K562 (cell line): Measurements from ENCODE around the gene SMCHD1. TPM values are rescaled to one million over a fixed set of nuclear protein-coding genes. Genes with fewer than 3 reads are reported as not detected.

Experiments used
- ATAC-seq: fragments of 200-7000 bp; cut with Tn5 transposase; 3 replicates; pipeline ENCODE4 v1.9.1; 2020; ENCODE audit warnings: moderate library complexity
- BruUV-seq: library from RNA; stranded (reverse); fragments of 400-500 nt; replicated peaks from 2 replicates; lab custom pipeline; 2021; lab: Mats Ljungman, UMichigan
- CTCF ChIA-PET: fragments of 300-600 bp; formaldehyde crosslinking; extraction: SDS; loops from one replicate; lab custom pipeline; 2021; ENCODE audit warnings: low intra/inter-chr PET ratio; lab: Yijun Ruan, JAX
- POLR2A ChIA-PET: fragments of 300-600, 350-650 bp; sonication (Branson Sonifier 250); formaldehyde crosslinking; extraction: SDS; loops from one replicate; lab custom pipeline; 2021; ENCODE audit warnings: antibody characterized with exemption, inconsistent platforms; lab: Yijun Ruan, JAX
- DNase-seq, 4 experiments: peaks; one replicate each; pipeline versions ENCODE4 v3.0.0 to v3.0.0-alpha.2; 2011 to 2018; ENCODE audit warnings: low spot score in 3 of 4, mixed read lengths in 3 of 4; ENCODE audit errors: extremely low read depth in 1 of 4
- FAIRE-seq: peaks from 2 replicates; lab custom pipeline; 2011; peaks lifted over from hg19 to GRCh38; lab: Jason Lieb, UNC
- H2AFZ ChIP-seq: 2 replicates; pipeline ENCODE4 v1.6.0; 2011; ENCODE audit warnings: low read depth, low read length, control low read depth, inconsistent platforms
- H3K27ac ChIP-seq: fragments of 200-600 bp; 3 replicates; pipeline ENCODE4 v1.8.0; 2011; ENCODE audit warnings: low read depth, mild to moderate bottlenecking, control low read depth, inconsistent platforms, low read length, moderate library complexity, mixed read lengths; ENCODE audit errors: extremely low read depth
- H3K27me3 ChIP-seq, 2 experiments: fragments of 300-600 bp in 1 of 2; 2 replicates in 1 of 2; 3 replicates in 1 of 2; pipeline versions ENCODE4 v1.6.0 to v1.8.0; 2011; ENCODE audit warnings: inconsistent platforms in 2 of 2, low read length in 2 of 2, mild to moderate bottlenecking in 1 of 2, mixed read lengths in 1 of 2, moderate library complexity in 1 of 2; ENCODE audit not compliant: control insufficient read depth in 2 of 2, insufficient read depth in 2 of 2
- H3K36me3 ChIP-seq: fragments of 300-600 bp; 3 replicates; pipeline ENCODE4 v1.8.0; 2011; ENCODE audit warnings: mild to moderate bottlenecking, low read length, inconsistent platforms; ENCODE audit not compliant: control insufficient read depth, insufficient read depth
- H3K4me1 ChIP-seq, 2 experiments: fragments of 200-600 bp in 1 of 2; replicated peaks in 1 of 2; 2 replicates in 1 of 2; 3 replicates in 1 of 2; pipeline versions ENCODE4 v1.5.1 to v1.8.0; 2011; ENCODE audit warnings: inconsistent platforms in 2 of 2, low read length in 2 of 2, mild to moderate bottlenecking in 1 of 2, mixed read lengths in 1 of 2, moderate library complexity in 1 of 2; ENCODE audit not compliant: control insufficient read depth in 2 of 2, insufficient read depth in 2 of 2
- H3K4me2 ChIP-seq: 2 replicates; pipeline ENCODE4 v1.6.1; 2011; ENCODE audit warnings: low read length, control low read depth, inconsistent platforms, mixed read lengths; ENCODE audit not compliant: insufficient read depth
- H3K4me3 ChIP-seq: fragments of 200-600 bp; sonication (generic), shearing (Covaris generic); 2 replicates; pipeline ENCODE4 v1.5.1; 2016; ENCODE audit warnings: control low read depth, inconsistent platforms
- H3K79me2 ChIP-seq: fragments of 200-600 bp; 3 replicates; pipeline ENCODE4 v1.8.0; 2011; ENCODE audit warnings: low read length, inconsistent platforms; ENCODE audit not compliant: control insufficient read depth, insufficient read depth
- H3K9ac ChIP-seq, 2 experiments: 2 replicates each; pipeline versions ENCODE4 v1.6.0 to v1.6.1; 2011; ENCODE audit warnings: low read depth in 2 of 2, low read length in 2 of 2, control low read depth in 1 of 2, inconsistent platforms in 1 of 2, mild to moderate bottlenecking in 1 of 2, mixed read lengths in 1 of 2; ENCODE audit not compliant: insufficient read depth in 1 of 2
- H3K9me1 ChIP-seq: one replicate; pipeline ENCODE4 v1.6.0; 2011; ENCODE audit warnings: inconsistent platforms, mild to moderate bottlenecking, low read length, moderate library complexity; ENCODE audit not compliant: control insufficient read depth, insufficient read depth
- H3K9me3 ChIP-seq: replicated peaks from 2 replicates; pipeline ENCODE4 v1.5.1; 2011; ENCODE audit warnings: low read depth, low read length, inconsistent platforms; ENCODE audit not compliant: control insufficient read depth, insufficient read depth
- H4K20me1 ChIP-seq: replicated peaks from 2 replicates; pipeline ENCODE4 v1.6.1; 2011; ENCODE audit warnings: low read length, inconsistent platforms, mixed read lengths; ENCODE audit not compliant: control insufficient read depth, insufficient read depth
- CREB1 ChIP-seq, 2 experiments: sonication (generic) in 1 of 2; formaldehyde crosslinking in 1 of 2; IDR thresholded peaks; 2 replicates each; pipeline versions ENCODE4 v1.6.1 to v1.8.0; 2012 to 2022; ENCODE audit warnings: inconsistent platforms in 1 of 2, mild to moderate bottlenecking in 1 of 2, missing genetic modification reagents in 1 of 2, moderate library complexity in 1 of 2
- KLF10 ChIP-seq: fragments of 250-450 bp; sonication (Bioruptor Pico); IDR thresholded peaks from 2 replicates; pipeline ENCODE4 v1.6.1; 2021; ENCODE audit warnings: matching md5 sums
- POLR2AphosphoS2 ChIP-seq: IDR thresholded peaks from 2 replicates; pipeline ENCODE4 v1.6.1; 2012; ENCODE audit warnings: low read length, improper control_type of control experiment
- RBM15 ChIP-seq: fragments of 200-400 bp; formaldehyde crosslinking; IDR thresholded peaks from 2 replicates; pipeline ENCODE4 v1.6.1; 2018; ENCODE audit warnings: mild to moderate bottlenecking, low read length, moderate library complexity; ENCODE audit not compliant: insufficient read depth
- ZBTB40 ChIP-seq, 2 experiments: fragments of 450-650 bp in 1 of 2; sonication (generic) in 1 of 2; formaldehyde crosslinking in 1 of 2; IDR thresholded peaks; 2 replicates each; pipeline versions ENCODE4 v1.7.1 to v1.9.0; 2016 to 2022; ENCODE audit warnings: inconsistent platforms in 1 of 2, mild to moderate bottlenecking in 1 of 2, missing genetic modification reagents in 1 of 2
- WGBS: fragments of 100-300 bp; shearing (Covaris generic); methylation state at CpG from one replicate; pipeline ENCODE4 v1.1.6; 2016; ENCODE audit warnings: low coverage, mixed read lengths; ENCODE audit not compliant: insufficient coverage; ENCODE audit errors: missing lambda C conversion rate; 5-methylcytosine and 5-hydroxymethylcytosine counted together
- in situ Hi-C: fragments of 300-500 bp; cut with MboI; formaldehyde crosslinking; loops from 4 replicates; pipeline ENCODE4 v1.15.0; 2018; ENCODE audit warnings: inconsistent platforms, mixed read lengths
- intact Hi-C: fragments of 100-400 bp; cut with micrococcal nuclease; formaldehyde crosslinking; loops from 2 replicates; pipeline ENCODE4 v1.14.2; 2022
- polyA plus RNA-seq, 8 experiments: library from polyadenylated mRNA; depleted of rRNA in 4 of 8; stranded (reverse) in 5 of 8; unstranded in 3 of 8; fragments of >200 nt; fragmentation: Nextera tagmentation in 2 of 8; fragmentation: Illumina TruSeq in 1 of 8; extraction: Ambion mirVana in 2 of 8; extraction: Trizol in 1 of 8; gene quantifications; 2 replicates each; pipeline versions ENCODE4 v1.2.1 to v1.2.3, GENCODE V29; 2011 to 2014; ENCODE audit warnings: inconsistent platforms in 1 of 8, missing spikeins in 1 of 8
- total RNA-seq, 7 experiments: library from RNA; depleted of rRNA in 6 of 7; stranded (reverse); fragments of >200 nt in 6 of 7; fragmentation: Illumina TruSeq in 2 of 7; extraction: Trizol in 2 of 7; gene quantifications; 2 replicates each; pipeline versions ENCODE4 v1.2.1 to v1.2.3, GENCODE V29; 2011 to 2021; ENCODE audit warnings: low replicate concordance in 1 of 7

SMCHD1 gene
- total and polyA plus RNA-seq, 9 of the 15 experiments (the other 6 are each of a cell fraction or from before 2014, with no cell fraction given): 6.3 to 144 (median 72.7) TPM

GRCh38 chr18:2610549-2610948 is 45.0 kb upstream of the SMCHD1 start:
- peaks cover 80% of the 10 kb centered on the region for H3K36me3 ChIP-seq
- WGBS: 92% methylated on average over 5 of the region's 5 CpGs

GRCh38 chr18:2612996-2613395 is 42.5 kb upstream of the SMCHD1 start:
- Histone ChIP-seq H3K9me1 (no peaks in the 10 kb centered on the region), H3K27ac (no peak overlapping the region), H3K9ac (no peak overlapping the region), H3K79me2 (no peaks in the 10 kb centered on the region), H2AFZ (no peak overlapping the region), H3K9me3 (no peaks in the 10 kb centered on the region), H3K27me3 (no peaks in the 10 kb centered on the region), H3K4me1 (no peaks in the 10 kb centered on the region), H3K4me3 (no peak overlapping the region), H3K4me2 (no peak overlapping the region), H4K20me1 (no peaks in the 10 kb centered on the region), H3K36me3 (peaks cover 69% of the 10 kb centered on the region)
- intact Hi-C loops (no loop called here), in situ Hi-C loops (no loop called here)
- FAIRE-seq: no peak
- CTCF ChIA-PET: no interaction called here
- POLR2A ChIA-PET: no interaction called here
- DNase-seq: no peak
- WGBS: 100% methylated on average over 1 of the region's 1 CpG
- no peak for TF ChIP-seq RBM15
- peak; percentile 81 for TF ChIP-seq ZBTB40 (IDR thresholded peaks at IDR 0.05)
- 0 out of 2 replicates have a peak, but pooled peaks have one; percentile 34 for TF ChIP-seq ZBTB40 (CRISPR knock-in tag; IDR thresholded peaks at IDR 0.05)
- no peak for ATAC-seq
- no TSS peak for BruUV-seq

More at GRCh38 chr18:2610549-2610948, 45.0 kb upstream of the SMCHD1 start:
- H4K20me1 ChIP-seq: no peaks in the 10 kb centered on the region
- POLR2A ChIA-PET: no interaction called here
- no peak for ATAC-seq
- H3K27ac ChIP-seq: no peak overlapping the region
- no peak overlapping the region for H3K4me2 ChIP-seq
- no peak for FAIRE-seq
- no peaks in the 10 kb centered on the region for H3K27me3 ChIP-seq
- no peaks in the 10 kb centered on the region for H3K4me1 ChIP-seq
- no peaks in the 10 kb centered on the region for H3K9me1 ChIP-seq
- no peaks in the 10 kb centered on the region for H3K79me2 ChIP-seq
- no peak overlapping the region for H2AFZ ChIP-seq
- H3K9me3 ChIP-seq: no peaks in the 10 kb centered on the region
- TF ChIP-seq KLF10 (CRISPR knock-in tag) (no peak), POLR2AphosphoS2 (no peak), CREB1 (IDR thresholded peaks at IDR 0.05) (no peak), CREB1 (CRISPR knock-in tag; IDR thresholded peaks at IDR 0.05) (no peak)
- H3K9ac ChIP-seq: no peak overlapping the region
- DNase-seq: no peak
- BruUV-seq: no TSS peak
- intact Hi-C loops: no loop called here
- H3K4me3 ChIP-seq: no peak overlapping the region
- in situ Hi-C loops: no loop called here
- CTCF ChIA-PET: no interaction called here
